GM19372 (cell line): ENCODE results near the gene CPXM1.

ENCODE experiments used
- ATAC-seq: cut with Tn5 transposase; IDR thresholded peaks from one replicate; pipeline ENCODE4 v1.9.1; 2021; ENCODE audit warnings: mild to moderate bottlenecking, low read depth, moderate library complexity; ENCODE audit not compliant: unreplicated experiment

Gene CPXM1

DNA sequence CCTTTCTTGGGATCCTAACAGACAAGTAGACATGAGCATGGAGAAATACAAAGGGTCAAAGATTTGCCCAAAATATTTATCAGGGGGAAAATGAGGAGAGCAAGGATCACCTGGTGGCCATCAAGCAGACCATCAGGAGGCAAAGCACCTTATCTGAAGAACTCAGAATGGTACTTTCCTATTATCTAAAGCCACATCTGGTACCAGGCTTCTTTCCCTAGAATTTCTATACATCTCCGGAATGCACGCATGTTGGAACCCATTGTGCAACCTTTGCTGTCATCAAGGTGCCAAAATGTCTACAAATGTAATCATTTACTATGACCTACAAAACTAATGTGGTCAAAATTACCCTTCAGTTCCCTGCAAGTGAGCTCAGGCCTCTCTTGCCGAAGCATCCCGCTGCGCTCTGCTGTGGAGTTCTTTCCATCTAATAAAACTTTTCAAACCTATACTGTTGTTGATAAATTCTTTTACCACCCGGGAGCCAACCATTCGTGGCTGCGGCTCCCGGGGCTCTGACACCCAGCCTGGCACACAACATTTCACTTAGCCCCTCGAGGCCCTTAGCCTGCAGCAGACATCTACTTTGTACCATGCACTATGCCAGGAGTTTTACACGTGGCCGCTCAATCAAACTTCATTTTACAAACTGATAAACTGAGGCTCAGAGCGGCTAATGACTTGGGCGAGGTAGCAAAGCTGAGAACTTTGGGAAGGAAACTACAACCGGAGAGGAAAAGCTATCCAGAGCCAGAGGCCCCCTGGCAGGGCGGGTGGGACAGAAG, 3.8 kb upstream of the CPXM1 start:
- ATAC-seq: no peak

DNA sequence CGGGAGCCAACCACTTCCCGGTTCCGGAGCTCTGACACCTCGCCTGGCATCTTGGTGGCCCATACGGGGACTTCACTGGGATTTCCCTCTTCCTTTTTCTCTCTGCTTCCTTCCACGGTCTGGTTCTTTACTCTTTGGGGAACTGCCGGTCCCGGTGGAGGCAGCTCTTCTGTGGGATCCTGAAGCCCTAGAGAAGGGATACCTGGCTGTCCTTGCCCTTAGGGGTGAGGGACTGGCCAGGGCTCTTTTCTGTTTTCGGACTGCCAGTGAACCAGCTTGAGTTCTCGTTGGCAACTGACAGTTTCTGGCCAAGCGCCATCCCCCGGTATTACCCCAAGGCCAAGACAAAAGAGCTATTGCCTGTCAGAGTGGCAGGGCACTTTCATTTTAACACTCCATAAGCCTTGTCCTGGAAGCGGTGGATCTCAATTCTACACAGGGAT, 880 bp upstream of the CPXM1 start:
- ATAC-seq: no peak

DNA sequence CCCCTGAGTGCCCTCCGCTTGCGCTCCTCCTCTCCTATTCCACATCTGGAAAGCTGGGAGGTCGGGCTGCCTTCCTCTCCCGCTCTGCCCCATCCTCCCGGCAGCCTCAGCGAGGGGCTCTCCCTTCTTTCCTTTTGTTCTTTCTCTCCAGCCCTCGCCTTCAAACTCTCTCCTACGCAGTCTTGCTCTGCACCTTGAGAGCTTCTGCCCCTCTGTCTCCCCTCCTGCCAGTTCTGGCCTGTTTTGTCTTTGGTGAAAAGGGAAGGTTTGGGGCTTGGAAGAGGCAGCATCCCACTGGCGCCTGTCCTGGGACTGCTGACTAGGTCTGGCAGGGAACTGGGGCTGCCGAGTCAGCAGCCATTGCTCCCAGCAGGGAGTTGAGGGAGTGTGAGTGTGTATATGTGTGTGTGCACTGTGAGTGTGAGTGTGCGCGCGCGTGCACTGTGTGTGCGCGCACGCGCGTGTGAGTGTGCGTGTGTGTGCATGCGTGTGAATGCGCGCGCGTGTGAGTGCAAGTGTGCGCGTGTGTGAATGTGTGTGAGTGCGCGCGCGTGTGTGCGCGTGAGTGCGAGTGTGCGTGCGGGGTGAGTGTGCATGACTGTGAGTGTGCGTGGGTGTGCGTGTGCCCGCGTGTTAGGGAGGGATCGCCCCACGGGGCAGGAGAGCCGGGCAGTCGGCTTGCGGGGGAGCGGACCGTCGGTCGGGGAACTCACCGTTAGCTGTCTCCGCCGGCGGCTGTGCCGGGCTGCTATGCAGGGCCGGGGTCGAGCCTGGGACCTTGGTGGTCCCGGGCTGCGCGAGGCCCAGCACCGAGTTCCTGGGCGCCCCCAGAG, 523 bp downstream of the CPXM1 start:
- peak; percentile 13 for ATAC-seq

DNA sequence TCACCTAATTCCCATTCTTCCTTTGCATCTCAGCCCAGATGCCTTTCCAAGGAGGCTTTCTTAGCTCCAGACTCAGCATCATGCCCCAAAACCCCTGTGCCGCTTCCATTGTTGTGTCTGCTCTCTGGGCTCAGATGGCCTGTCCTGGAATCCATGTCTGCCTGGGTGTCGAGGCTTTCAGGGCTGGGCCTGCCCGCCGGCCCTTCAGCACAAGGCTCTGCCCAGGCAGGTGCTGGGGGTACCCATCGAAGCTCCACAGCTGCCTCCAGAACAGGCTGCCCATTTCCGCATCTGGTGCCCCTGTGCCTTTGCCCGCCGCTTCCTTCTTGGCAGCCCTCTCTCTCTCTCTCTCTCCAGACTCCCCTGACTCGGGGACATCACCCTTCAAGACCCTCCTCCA, 1.2 kb downstream of the CPXM1 start:
- ATAC-seq: no peak

DNA sequence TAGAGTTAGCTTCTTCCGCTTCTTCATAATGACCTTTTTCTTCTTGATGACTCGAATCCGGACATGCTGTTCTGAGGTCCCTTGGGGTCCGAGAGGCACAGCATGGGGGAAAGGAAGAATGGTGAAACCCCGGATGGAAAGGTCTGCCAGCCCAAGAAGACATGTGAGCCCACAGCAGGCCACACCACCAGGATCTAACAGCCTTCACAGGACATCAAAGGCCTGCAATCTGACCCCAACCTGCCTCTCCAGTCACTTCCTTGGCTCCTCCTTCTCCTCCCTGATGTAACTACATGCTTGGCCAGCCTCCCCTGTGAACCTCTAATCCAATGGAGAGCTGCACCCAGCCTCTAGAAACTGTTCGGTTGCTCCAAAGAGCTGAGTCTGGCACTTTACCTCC, 1.6 kb downstream of the CPXM1 start:
- no peak for ATAC-seq

DNA sequence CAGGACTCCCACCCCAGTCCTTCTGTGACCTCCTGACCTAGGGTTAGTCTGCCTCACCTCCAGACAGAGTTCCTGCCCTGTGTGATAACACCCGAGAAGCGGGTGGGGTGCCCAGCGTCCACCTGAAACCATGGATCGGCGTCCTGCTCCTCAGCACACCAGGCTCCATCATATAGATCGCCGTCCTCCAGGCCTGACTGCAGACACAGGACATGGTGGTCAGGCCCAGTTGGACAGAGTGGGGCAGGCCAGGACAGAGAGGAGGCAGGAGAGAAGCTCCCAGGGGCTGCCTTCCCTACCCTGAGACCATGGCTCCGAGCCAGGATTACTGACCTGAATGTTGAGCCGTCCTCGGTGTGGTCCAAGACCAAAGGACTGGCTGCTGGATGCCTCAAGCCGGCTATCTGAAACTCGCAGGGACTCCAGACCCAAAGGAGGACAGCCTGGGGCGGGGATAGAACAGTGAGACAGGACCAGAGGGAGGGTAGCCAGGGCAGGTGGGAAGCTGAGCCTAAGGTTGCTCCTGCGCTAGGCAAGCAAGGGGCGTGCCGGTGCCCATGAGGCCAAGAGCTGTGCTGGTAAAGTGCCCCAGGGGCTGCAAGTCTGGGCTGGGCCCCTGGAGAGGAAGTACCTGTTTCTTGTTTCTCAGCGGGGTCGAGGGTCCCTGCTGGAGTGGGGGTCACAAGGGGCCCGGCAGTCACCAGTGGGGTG, 2.2 kb downstream of the CPXM1 start:
- no peak for ATAC-seq

DNA sequence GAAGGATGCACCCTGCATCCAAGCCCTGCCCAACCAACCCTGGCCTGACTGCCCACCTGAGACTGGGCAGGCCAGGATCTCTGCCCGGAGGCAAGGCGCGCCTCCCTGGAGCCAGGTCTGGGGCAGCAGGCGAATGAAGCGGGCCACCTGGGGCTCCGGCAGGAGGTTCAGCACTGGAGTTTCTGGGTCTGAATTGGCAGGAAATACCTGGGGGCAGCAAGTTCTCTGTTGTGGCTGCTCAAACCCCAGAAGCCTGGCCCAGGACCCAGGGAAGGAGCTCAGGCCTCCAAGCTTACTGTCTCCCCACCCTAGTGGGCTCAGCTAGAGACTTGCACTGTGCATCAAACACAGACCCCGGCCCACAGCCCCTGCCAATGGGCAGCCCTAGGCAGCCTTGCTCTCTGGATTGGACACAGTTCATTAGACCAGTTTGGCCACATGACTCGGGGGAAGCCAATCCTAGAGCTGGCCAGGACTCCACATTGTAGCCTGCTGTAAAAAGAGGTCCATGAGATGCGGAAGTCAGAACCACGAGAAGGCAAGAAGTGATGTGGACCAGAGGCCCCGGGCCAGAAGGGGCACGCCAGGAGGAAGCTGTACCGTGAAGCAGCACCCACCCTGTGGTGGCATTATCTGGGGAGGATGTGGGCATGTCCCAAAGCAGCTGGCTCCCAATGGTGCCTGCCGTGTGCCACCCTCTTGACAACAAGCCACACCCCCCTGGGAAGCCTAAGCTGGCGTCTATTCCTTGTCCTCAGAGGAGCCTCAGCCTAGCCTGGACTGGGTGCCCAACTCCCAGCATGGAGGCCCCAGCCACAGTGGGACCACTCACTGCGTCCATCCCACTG, 3.1 kb downstream of the CPXM1 start:
- ATAC-seq: no peak

DNA sequence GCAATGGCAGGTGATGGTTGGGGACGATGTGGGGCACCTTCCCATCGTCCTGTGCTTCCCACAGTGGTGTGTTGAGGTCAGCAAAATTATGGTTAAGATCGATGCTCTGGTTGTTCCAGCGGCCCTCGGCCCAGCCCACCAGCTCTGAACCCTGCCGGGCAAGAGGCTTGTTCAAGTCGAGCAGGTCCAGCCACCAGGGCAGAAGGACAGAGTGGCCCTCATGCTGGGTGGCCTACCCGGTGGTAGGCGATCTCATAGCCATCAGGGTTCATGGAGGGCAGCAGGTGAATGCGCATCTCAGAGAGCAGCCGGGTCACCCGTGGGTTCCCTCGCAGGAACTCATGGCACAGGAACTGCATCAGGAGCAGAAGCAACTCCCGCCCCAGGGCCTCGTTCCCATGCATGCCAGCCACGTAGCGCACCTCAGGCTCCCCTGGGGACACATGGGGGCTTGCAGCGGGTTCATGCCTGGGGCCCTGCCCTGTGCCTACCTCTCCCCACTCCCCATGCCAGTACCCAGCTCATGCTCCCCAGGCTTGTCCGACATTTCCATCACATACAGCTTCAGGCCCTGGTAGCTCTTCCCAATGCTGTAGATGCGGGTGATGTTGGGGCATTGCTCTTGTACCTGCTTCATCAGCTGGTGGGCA, 4.3 kb downstream of the CPXM1 start:
- ATAC-seq: no peak

DNA sequence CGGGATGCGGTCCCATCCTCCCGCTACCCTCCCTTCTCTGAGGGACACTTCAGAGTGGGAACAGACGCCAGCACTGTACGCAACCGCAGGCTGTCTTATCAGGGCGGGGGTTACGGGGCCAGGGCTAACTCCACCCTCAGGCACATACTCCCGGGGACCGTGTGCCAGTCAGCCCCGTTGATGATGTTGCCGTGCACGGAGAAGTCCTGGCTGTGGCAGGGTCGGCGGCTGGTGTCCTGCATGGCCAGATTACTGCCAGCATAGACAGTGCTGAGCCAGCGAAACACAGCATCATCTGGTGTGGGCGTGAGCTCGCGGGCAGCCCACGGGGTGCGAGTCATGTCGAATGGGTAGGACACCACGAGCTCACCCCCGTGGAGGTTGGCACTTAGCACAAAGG, 5.0 kb downstream of the CPXM1 start:
- ATAC-seq: no peak

DNA sequence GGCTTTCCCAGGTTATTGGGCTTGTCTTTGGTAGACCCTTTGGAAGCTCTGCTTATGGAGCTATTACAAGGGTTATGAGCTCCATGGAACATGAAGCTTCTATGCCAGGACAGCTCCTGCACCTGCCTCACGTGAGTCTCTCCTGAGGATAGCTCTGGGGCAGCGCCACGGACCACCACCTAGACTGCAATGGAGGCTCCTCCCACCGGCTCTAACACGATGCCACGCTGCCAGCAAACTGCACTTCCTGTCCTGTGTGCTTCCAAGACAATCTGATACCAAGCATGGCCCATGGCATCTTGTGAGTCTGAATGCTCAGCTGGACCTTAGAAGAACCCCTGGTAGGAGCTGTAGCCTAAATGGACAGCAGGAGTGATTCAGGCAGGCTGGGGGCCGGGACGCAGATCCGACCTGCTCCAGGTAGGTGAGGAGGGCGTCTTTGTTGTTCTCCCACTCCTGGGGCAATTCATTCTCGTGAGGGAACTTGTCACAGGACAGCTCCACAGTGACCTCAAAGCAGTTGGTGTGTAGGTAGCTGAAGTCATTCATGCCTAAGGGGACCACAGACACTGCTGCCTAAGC, 5.5 kb downstream of the CPXM1 start:
- ATAC-seq: no peak

DNA sequence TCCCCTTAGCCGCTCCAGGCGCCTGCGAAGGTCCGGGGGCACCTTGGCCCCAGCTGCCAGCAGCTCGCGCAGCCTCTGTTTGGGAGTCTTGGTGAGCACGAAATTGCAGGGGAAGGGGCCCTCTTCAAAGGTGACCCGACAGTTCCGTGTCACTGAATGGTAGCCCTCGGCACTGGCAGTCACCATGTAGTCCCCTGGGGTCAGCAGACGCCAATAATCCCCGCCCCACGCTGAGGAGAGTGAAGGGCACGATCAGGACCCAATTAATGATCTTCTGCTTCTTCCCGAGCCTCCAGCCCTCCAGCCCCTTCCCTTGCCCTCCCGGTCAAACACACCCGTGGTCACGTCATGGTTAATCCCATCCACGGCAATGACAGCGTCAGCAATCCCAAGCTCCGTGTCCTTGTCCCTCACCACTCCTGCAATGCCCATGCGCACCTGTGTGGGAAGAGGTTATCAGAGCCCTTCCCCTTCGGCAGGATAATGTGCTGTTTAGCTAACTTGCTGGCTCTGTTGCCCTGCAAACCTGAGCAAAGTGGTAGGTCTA, 6.2 kb downstream of the CPXM1 start:
- no peak for ATAC-seq

DNA sequence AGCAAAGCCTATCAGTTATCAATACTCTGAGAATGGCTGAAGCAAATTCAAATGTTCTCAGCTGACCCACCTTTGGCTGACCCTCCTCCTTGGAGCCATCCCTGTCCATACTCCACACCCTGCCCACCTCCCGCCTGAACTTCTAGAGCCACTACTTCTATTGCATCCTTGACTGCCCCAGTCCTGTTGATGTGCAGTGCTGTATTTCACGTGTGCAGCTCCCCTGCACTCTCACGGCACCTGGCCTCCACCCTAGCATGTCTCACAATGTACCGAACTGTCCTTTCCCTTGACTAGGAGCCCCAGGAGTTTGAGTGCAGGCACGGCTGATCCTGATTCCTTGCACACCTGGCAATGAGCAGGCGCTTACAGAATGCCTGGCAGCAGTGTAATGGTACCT, 7.0 kb downstream of the CPXM1 start:
- no peak for ATAC-seq

DNA sequence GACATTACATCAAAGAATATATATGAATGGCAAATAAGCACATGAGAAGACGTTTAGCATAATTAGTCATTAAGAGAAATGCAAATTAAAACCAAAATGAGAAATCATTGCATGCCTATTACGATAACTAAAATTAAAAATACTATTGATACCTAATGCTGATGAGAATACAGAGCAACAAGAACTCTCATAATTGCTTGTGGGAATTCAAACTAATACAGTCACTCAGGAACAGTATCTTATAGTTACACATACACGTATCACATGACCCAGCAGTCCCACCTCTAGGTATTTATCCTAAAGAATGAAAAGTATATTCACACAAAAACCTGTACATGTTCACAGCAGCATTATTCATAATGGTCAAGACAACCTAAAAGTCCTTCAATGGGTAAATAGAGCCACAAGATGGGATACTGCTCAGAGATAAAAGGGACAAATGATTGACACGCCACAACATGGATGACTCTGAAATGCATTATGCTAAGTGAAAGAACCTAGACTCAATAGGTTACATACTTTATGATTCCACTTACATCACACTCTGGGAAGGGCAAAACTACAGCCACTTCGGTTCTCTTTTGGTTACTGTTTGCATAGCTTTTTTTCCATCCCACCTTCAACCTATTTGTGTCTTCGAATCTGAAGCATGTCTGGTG, 16.4 kb downstream of the CPXM1 start:
- ATAC-seq: no peak

DNA sequence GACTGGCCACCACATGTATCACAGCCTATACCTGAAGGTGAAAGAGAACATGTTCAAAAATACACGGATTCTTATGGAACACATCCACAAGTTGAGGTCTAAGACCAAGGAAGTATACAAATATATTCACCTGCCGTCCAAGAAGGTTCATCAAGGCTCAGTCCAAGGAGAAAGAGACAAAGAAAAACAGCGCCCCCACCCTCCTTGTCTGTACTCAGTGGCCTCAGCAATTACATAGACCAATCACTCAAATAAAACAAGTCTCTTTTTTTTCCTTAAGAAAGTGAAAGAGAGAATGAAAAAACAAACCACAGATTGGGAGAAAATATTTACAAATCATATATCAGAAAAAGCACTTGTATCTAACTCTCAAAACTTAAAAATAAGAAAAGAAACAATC, 19.5 kb downstream of the CPXM1 start:
- no peak for ATAC-seq

DNA sequence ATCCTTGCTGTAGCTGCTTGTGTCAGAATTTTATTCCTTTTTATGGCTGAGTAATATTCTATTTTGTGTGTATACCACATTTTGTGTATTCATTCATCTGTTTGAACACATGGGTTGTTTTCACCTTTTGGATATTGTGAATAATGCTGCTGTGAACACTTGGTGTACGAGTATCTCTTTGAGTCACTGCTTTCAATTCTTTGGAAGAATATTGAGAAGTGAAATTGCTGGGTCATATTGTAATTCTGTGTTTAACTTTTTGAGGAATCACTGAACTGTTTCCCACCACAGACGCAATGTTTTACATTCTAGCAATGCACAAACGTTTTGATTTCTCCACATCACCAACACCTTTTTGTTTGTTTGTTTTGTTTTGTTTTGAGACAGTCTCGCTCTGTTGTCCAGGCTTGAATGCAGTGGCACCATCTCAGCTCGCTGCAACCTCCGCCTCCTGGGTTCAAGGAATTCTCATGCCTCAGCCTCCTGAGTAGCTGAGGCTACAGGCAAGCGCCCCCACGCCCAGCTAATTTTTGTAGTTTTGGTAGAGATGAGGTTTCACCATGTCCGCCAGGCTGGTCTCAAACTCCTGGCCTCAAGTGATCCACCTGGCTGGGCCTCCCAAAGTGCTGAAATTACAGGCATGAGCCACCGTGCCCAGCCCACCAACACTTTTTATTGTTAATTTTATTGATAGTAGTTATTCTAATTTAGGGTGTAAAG, 21.7 kb downstream of the CPXM1 start:
- ATAC-seq: no peak

DNA sequence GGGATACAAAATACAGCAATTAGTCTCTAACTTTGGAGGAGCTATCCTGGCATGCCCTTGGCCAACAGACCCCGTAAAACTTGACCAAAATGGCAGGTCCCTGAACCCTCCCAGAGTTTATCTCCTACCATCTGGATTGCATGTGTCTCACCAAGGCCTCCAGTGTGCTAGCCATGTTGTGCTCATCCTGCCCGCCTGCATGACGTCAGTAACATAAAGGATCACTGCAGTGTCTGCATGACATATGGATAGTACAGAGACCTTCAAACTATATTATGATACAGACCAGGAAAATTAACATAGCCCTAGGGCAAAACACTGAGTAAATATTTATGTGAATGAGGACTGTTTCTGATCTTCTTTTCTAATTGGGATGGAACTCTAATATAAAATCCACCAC, 25.3 kb downstream of the CPXM1 start:
- ATAC-seq: no peak

DNA sequence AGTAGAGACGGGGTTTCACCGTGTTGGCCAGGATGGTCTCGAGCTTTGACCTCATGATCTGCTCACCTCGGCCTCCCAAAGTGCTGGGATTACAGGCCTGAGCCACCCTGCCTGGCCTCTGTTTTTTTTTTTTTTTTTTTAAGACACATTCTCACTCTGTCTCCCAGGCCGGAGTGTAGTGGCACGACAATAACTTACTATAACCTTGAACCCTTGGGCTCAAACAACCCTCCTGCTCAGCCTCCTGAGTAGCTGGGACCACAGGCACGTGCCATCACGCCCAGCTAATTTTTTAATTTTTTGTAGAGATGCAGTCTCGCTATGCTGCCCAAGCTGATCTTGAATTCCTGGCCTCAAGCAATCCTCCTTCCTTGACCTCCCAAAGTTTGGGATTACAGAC, 26.6 kb downstream of the CPXM1 start:
- no peak for ATAC-seq

DNA sequence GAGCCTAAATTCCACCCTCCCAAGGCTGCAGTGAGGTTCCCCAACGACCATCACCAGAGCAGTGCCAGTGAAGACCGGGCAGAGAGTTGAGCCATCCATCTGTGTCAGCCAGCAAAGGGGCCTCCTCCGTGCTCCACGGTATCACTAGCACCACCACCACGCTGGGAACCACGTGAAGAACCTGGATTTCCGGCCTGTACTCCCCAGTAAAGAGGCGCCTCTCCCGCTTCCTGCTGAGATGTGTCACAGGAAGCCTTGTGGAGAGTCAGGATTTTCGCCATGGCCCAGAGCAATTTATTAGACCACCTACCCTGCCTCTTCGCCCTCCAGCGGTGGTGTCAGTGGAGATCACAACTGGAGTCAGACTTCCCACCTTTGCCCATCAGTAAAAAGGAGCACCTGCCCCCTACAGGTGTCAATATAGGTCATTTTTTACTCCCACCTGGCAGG, 28.8 kb downstream of the CPXM1 start:
- no peak for ATAC-seq
